Activated CD4-positive, alpha-beta T cell treated with anti-CD3 and anti-CD28 coated beads, Interleukin-2, amount 50 U/mL, for 24 hours (primary cell): ENCODE data around the gene PYDC1.
"Not testable (repeated sequence)": the region's sequence is repeated elsewhere in the genome, so short reads cannot be mapped to it uniquely, and the experiment has no call there.

Experiments used
- DNase-seq, 2 donors: peaks; one replicate each; pipeline ENCODE4 v3.0.0-alpha.2; 2020; ENCODE audit warnings: low read depth in 1 of 2, low spot score in 1 of 2

Gene PYDC1

GRCh38 chr16:31223044-31223443, 6.1 kb upstream of the PYDC1 start:
- no peak for DNase-seq

GRCh38 chr16:31221357-31222160, 4.6 kb upstream of the PYDC1 start:
- no peak for DNase-seq

- DNase-seq: no peak
Measured at GRCh38 chr16:31219154-31219741, 2.3 kb upstream of the PYDC1 start.

GRCh38 chr16:31217136-31217530, 198 bp upstream of the PYDC1 start:
- no peak for DNase-seq

- DNase-seq: no peak
Measured at GRCh38 chr16:31215287-31216162, 1.4 kb downstream of the PYDC1 start.

GRCh38 chr16:31214708-31215286, 2.1 kb downstream of the PYDC1 start:
- DNase-seq: no peak

GRCh38 chr16:31213877-31214707, 2.8 kb downstream of the PYDC1 start, which contains the start of gene TRIM72:
Gene TRIM72 (plus strand): TSS chr16:31214119. CDS start chr16:31214739, 620 bp downstream.
- DNase-seq: no peak

GRCh38 chr16:31213342-31213741, 3.6 kb downstream of the PYDC1 start:
- no peak for DNase-seq

DNA sequence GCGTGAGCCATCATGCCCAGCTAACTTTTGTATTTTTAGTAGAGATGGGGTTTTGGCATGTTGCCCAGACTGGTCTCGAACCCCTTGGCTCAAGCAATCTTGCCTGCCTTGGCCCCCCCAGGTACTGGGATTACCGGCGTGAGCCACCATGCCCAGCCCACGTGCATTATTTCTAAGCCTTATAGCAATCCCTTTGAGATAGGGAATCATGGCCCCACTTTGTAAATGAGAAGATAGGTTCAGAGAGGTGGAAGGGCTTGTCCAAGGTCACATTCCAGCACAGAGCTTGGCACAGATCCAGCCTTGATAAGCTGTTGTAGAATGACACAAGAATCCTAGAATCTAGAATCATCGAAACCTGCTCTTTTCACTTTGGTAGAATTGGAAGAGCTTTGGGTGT, 10.2 kb downstream of the PYDC1 start:
- DNase-seq: no peak

DNA sequence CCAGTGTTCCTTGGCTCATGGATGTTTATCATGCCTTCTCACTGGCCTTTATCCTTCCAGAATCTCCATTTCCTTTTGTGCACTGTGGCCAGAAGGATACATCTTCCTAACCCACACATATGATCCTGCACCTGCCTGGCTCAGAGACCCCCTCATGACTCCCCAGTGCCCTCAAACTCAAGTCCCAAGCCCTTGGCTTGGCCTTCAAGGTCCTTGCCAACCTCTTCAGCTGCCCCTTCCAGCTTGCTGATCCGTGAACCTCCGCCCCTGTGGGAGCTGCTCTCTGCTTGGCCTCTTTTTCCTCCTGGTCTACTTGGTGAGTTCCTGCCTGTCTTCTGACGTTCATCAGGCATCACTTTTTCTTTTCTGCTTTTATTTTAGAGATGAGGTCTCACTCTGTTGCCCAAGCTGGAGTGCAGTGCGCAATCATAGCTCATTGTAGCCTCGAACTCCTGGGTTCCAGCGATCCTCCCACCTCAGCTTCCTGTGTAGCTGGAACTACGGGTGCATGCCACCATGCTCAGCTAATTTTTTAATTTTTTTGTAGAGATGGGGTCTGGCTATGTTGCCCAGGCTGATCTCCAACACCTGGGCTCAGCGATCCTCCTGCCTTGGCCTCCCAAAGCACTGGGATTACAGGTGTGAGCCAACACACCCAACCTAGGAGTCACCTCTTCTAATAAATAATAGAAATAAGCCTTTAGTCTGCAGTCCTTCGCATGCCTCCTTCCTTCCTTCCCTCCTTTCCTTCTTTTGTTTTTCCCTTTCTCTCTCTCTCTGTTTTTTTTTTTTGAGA, 11.9 kb downstream of the PYDC1 start:
- DNase-seq: no peak

DNA sequence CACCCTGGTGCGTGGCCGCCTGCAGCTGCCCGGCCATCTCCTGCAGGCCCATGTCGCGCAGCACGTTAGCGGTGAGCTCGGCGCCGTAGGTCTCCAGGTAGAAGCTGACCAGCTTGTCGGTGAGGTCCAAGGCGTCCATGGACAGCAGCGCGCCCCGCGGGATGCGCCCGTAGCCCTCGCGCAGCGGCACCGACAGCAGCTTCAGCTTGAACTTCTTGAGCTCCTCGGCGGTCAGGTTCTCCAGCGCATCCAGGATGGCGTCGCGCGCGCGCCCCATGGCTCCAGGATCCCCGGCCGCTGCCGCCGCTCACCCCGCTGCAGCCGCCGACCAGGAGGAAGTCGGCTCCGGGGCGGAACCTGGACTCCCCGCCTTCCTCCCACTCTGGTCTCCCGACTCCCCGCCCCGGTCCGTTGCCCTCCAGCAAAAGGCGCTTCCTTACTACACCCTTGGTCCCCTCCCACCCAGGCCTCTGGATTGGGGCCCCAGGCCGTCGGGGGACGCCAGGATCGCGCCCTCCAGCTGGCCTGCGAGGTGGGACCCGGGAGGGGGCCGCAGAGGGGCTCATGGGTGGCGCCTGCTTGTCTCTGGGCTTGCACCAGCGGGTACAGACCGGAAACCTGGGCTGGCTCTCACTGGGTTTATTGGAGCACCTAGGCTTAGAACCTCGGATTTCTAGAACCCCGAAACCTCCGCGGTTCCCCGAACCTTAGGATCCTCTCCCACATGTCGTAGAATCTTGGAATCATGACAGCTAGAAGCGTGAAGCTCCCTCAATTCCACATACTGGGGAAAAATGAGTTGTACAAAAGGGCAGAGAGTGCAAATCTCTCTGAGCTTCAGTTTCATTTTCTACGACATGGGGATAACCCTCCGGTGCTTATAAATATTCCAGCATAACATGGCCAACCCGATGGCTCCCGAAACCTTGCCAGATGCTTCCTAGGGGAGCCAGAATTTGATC, 14.2 kb downstream of the PYDC1 start, which contains the start of gene PYCARD:
TSS of gene PYCARD (minus strand) at position 347 of the 962 bp plus-strand sequence. CDS start at position 277, 70 bp downstream.
- DNase-seq: no peak

DNA sequence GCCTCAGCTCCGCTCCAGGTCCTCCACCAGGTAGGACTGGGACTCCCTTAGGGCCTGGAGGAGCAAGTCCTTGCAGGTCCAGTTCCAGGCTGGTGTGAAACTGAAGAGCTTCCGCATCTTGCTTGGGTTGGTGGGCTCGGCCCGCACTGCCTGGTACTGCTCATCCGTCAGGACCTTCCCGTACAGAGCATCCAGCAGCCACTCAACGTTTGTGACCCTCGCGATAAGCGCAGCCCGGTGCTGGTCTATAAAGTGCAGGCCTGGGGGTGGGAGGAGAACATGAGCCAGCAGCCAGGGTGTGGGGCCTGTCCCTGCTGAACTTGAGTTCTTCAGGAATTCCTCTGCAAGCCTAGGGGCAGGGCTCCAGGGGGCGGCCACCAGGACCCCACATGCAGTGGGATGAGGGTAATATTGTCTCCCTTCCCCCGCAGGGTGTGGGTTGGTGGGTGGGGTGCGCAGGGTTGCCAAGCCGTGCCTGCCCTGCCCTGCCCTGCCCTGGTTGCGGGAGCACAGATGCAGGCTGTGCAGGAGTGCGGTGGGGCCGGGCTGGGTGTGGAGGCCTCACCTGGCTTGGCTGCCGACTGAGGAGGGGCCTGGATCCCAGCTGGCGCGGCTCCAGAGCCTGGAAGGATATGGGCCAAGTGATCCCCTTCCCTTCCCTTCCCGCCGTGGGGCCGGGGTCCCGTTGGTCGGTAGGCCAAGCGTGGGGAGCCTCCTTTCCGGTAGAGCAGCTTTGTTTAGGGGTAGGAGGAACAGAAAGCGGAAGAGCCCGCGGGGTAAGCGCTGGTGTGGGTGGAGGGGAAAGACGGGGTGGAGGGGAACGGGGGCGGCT, 15.1 kb downstream of the PYDC1 start:
- no peak for DNase-seq

GRCh38 chr16:31200821-31201568, 15.9 kb downstream of the PYDC1 start:
- no peak for DNase-seq

GRCh38 chr16:31200111-31200510, 16.8 kb downstream of the PYDC1 start:
- DNase-seq: not testable (repeated sequence)

- no peak for DNase-seq
Measured at GRCh38 chr16:31199430-31200041, 17.4 kb downstream of the PYDC1 start.

DNA sequence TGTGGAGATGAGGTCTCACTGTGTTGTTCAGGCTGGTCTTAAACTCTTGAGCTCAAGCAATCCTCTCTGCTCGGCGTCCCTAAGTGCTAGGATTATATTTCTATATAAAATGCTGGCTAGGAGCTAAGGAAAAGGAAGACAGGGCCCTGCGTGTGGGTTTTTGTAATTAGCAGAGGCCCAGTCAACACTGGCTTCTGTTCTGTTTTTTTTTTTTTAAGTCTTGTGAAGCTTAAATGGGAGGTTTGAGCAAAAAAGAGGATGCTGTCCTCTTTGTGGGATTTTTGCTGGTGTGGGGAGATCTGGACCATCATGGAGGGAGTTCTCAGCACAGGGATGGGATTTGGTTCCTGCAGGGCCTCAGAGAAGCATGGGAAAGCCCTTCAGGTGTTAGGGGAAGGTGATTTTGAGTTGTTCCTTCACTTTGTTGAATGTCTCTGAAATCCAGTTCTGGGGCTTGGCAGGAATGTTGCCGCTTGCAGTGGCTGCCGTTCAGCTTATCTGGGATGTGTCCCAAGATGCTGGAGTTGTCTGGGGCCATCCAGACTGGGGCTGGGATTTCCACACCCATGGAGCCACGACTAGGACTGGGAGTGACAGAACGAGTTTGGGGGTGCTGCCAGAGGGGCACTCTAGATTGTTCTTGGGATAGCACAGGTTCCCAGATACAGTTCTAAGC, 18.6 kb downstream of the PYDC1 start:
- no peak for DNase-seq
